Peyer's patch (tissue), 4 donors: ENCODE measurements around the gene AJAP1.

Experiments
- CTCF ChIP-seq, 6 experiments: fragments of 450-650 bp in 4 of 6; fragments of 200-600 bp in 2 of 6; sonication (generic) in 1 of 6; IDR thresholded peaks; one replicate each; pipeline ENCODE4 v1.5.1; 2017 to 2019; ENCODE audit warnings: antibody characterized with exemption in 6 of 6, mild to moderate bottlenecking in 3 of 6, moderate library complexity in 1 of 6
- POLR2A ChIP-seq, 2 donors: fragments of 450-650 bp; IDR thresholded peaks; one replicate each; pipeline ENCODE4 v1.5.1; 2017; ENCODE audit warnings: antibody characterized with exemption in 2 of 2, mild to moderate bottlenecking in 2 of 2, moderate library complexity in 2 of 2

- no peak for TF ChIP-seq POLR2A (IDR thresholded peaks at IDR 0.05)
- no peak for TF ChIP-seq CTCF (IDR thresholded peaks at IDR 0.05)
Measured at GRCh38 chr1:4687943-4688342, 33.5 kb downstream of the AJAP1 start.
